Measurements from ENCODE around the gene BCL2.

Gene BCL2

GRCh38 chr18:63128237-63128974, 191.2 kb downstream of the BCL2 start:
- no peak for DNase-seq (ENCODE audit: extremely low read depth in 1 of 2, low read depth in 1 of 2)

- no peak for DNase-seq (ENCODE audit: extremely low read depth in 1 of 2, low read depth in 1 of 2)
Measured at GRCh38 chr18:63126134-63127069, 193.2 kb downstream of the BCL2 start.

- no peak for DNase-seq (ENCODE audit: extremely low read depth in 1 of 2, low read depth in 1 of 2)
Measured at GRCh38 chr18:63120620-63121019, 198.9 kb downstream of the BCL2 start.

GRCh38 chr18:63119647-63120046, 199.9 kb downstream of the BCL2 start:
- DNase-seq (ENCODE audit: extremely low read depth in 1 of 2, low read depth in 1 of 2): no peak

GRCh38 chr18:63113899-63114565, 205.5 kb downstream of the BCL2 start:
- DNase-seq (ENCODE audit: extremely low read depth in 1 of 2, low read depth in 1 of 2): no peak

- no peak for DNase-seq (ENCODE audit: extremely low read depth in 1 of 2, low read depth in 1 of 2)
Measured at GRCh38 chr18:63112706-63113105, 206.9 kb downstream of the BCL2 start.

GRCh38 chr18:63111671-63112402, 207.7 kb downstream of the BCL2 start:
- no peak for DNase-seq (ENCODE audit: extremely low read depth in 1 of 2, low read depth in 1 of 2)

- no peak for DNase-seq (ENCODE audit: extremely low read depth in 1 of 2, low read depth in 1 of 2)
Measured at GRCh38 chr18:63109802-63110201, 209.8 kb downstream of the BCL2 start.

- no peak for DNase-seq (ENCODE audit: extremely low read depth in 1 of 2, low read depth in 1 of 2)
Measured at GRCh38 chr18:63109022-63109421, 210.5 kb downstream of the BCL2 start.

- DNase-seq (ENCODE audit: extremely low read depth in 1 of 2, low read depth in 1 of 2): no peak
Measured at GRCh38 chr18:63107931-63108330, 211.6 kb downstream of the BCL2 start.

GRCh38 chr18:63107171-63107845, 212.3 kb downstream of the BCL2 start:
- no peak for DNase-seq (ENCODE audit: extremely low read depth in 1 of 2, low read depth in 1 of 2)

GRCh38 chr18:63106727-63107126, 212.8 kb downstream of the BCL2 start:
- no peak for DNase-seq (ENCODE audit: extremely low read depth in 1 of 2, low read depth in 1 of 2)

- no peak for DNase-seq (ENCODE audit: extremely low read depth in 1 of 2, low read depth in 1 of 2)
Measured at GRCh38 chr18:63105636-63106316, 213.8 kb downstream of the BCL2 start.

- DNase-seq (ENCODE audit: extremely low read depth in 1 of 2, low read depth in 1 of 2): no peak
Measured at GRCh38 chr18:63104868-63105267, 214.7 kb downstream of the BCL2 start.

GRCh38 chr18:63102941-63103744, 216.4 kb downstream of the BCL2 start:
- DNase-seq (ENCODE audit: extremely low read depth in 1 of 2, low read depth in 1 of 2): no peak

- DNase-seq (ENCODE audit: extremely low read depth in 1 of 2, low read depth in 1 of 2): no peak
Measured at GRCh38 chr18:63100630-63101055, 218.9 kb downstream of the BCL2 start.

GRCh38 chr18:63099848-63100629, 219.5 kb downstream of the BCL2 start:
- no peak for DNase-seq (ENCODE audit: extremely low read depth in 1 of 2, low read depth in 1 of 2)

Data from stimulated activated CD8-positive, alpha-beta memory T cell treated with anti-CD3 and anti-CD28 coated beads, Interleukin-7, amount 100 ng/mL, for 48 hours (primary cell).